ENCODE data around the gene ZNF264.

The ZNF264 gene

GRCh38 chr19:57227502-57227901 lies 36.2 kb downstream of the ZNF264 start:
- no peaks in the 10 kb centered on the region for H4K20me1 ChIP-seq (ENCODE audit: insufficient read depth, low read length)
- DNase-seq = no peak

GRCh38 chr19:57231686-57232085 lies 40.4 kb downstream of the ZNF264 start:
- Histone ChIP-seq H3K79me2 (ENCODE audit: low read length) (no peaks in the 10 kb centered on the region), H3K36me3 (replicated peaks; ENCODE audit: insufficient read depth, low read length) (no peaks in the 10 kb centered on the region), H3F3A (ENCODE audit: insufficient read depth, low read length) (no peaks in the 10 kb centered on the region), H3K27ac (ENCODE audit: low read length) (no peak overlapping the region), H3K4me2 (ENCODE audit: low read depth, low read length) (no peak overlapping the region), H3K9me2 (replicated peaks; ENCODE audit: insufficient read depth, low read length) (no peaks in the 10 kb centered on the region), H2AFZ (ENCODE audit: low read length) (no peak overlapping the region), H3K4me1 (ENCODE audit: low read length) (no peaks in the 10 kb centered on the region), H3K9ac (ENCODE audit: low read length) (no peak overlapping the region), H3K4me3 (ENCODE audit: low read length) (no peak overlapping the region), H3K27me3 (replicated peaks; ENCODE audit: insufficient read depth, low read length) (no peaks in the 10 kb centered on the region), H4K20me1 (ENCODE audit: insufficient read depth, low read length) (no peaks in the 10 kb centered on the region), H3K9me3 (replicated peaks; ENCODE audit: insufficient read depth, low read length) (no peaks in the 10 kb centered on the region)
- no peak for DNase-seq
- TF ChIP-seq CTCF (IDR thresholded peaks at IDR 0.05; ENCODE audit: low read length) = no peak

More at GRCh38 chr19:57227502-57227901, 36.2 kb downstream of the ZNF264 start:
- no peak overlapping the region for H3K4me3 ChIP-seq (ENCODE audit: low read length)
- no peak overlapping the region for H3K4me2 ChIP-seq (ENCODE audit: low read depth, low read length)
- TF ChIP-seq EZH2phosphoT487 (IDR thresholded peaks at IDR 0.05; ENCODE audit: low read length) (no peak), CTCF (IDR thresholded peaks at IDR 0.05; ENCODE audit: low read length) (no peak), EZH2 (optimal IDR thresholded peaks at IDR 0.05; ENCODE audit: low read depth, low read length) (no peak)
- no peaks in the 10 kb centered on the region for H3K79me2 ChIP-seq (ENCODE audit: low read length)
- no peaks in the 10 kb centered on the region for H3F3A ChIP-seq (ENCODE audit: insufficient read depth, low read length)
- H3K36me3 ChIP-seq (replicated peaks; ENCODE audit: insufficient read depth, low read length) = no peaks in the 10 kb centered on the region
- no peak overlapping the region for H2AFZ ChIP-seq (ENCODE audit: low read length)
- H3K4me1 ChIP-seq (ENCODE audit: low read length) = no peaks in the 10 kb centered on the region
- no peak overlapping the region for H3K27ac ChIP-seq (ENCODE audit: low read length)
- no peaks in the 10 kb centered on the region for H3K9me3 ChIP-seq (replicated peaks; ENCODE audit: insufficient read depth, low read length)
- H3K9me2 ChIP-seq (replicated peaks; ENCODE audit: insufficient read depth, low read length) = no peaks in the 10 kb centered on the region
- H3K9ac ChIP-seq (ENCODE audit: low read length) = no peak overlapping the region
- H3K27me3 ChIP-seq (replicated peaks; ENCODE audit: insufficient read depth, low read length) = no peaks in the 10 kb centered on the region

GRCh38 chr19:57233207-57233606 lies 41.9 kb downstream of the ZNF264 start:
- DNase-seq = no peak
- H3K27ac ChIP-seq (ENCODE audit: low read length) = no peak overlapping the region
- no peak overlapping the region for H3K4me3 ChIP-seq (ENCODE audit: low read length)
- no peak overlapping the region for H2AFZ ChIP-seq (ENCODE audit: low read length)
- no peak overlapping the region for H3K9ac ChIP-seq (ENCODE audit: low read length)
- no peaks in the 10 kb centered on the region for H3F3A ChIP-seq (ENCODE audit: insufficient read depth, low read length)
- H3K4me2 ChIP-seq (ENCODE audit: low read depth, low read length) = no peak overlapping the region
- TF ChIP-seq EZH2 (optimal IDR thresholded peaks at IDR 0.05; ENCODE audit: low read depth, low read length) (no peak), EZH2phosphoT487 (IDR thresholded peaks at IDR 0.05; ENCODE audit: low read length) (no peak), CTCF (IDR thresholded peaks at IDR 0.05; ENCODE audit: low read length) (no peak)
- no peaks in the 10 kb centered on the region for H3K27me3 ChIP-seq (replicated peaks; ENCODE audit: insufficient read depth, low read length)
- no peaks in the 10 kb centered on the region for H3K9me3 ChIP-seq (replicated peaks; ENCODE audit: insufficient read depth, low read length)
- H3K9me2 ChIP-seq (replicated peaks; ENCODE audit: insufficient read depth, low read length) = no peaks in the 10 kb centered on the region
- H3K36me3 ChIP-seq (replicated peaks; ENCODE audit: insufficient read depth, low read length) = no peaks in the 10 kb centered on the region
- no peaks in the 10 kb centered on the region for H3K4me1 ChIP-seq (ENCODE audit: low read length)
- no peaks in the 10 kb centered on the region for H3K79me2 ChIP-seq (ENCODE audit: low read length)
- no peaks in the 10 kb centered on the region for H4K20me1 ChIP-seq (ENCODE audit: insufficient read depth, low read length)
